Prostate gland (tissue), 2 donors: ENCODE results near the gene PLCB4.

Experiments used
- CTCF ChIP-seq, 4 experiments: fragments of 200-600 bp in 2 of 4; fragments of 450-650 bp in 2 of 4; sonication (generic) in 2 of 4; IDR thresholded peaks; 1 replicate in 3 of 4; 2 replicates in 1 of 4; pipeline ENCODE4 v1.5.1; 2016 to 2019; ENCODE audit warnings: antibody characterized with exemption in 4 of 4, mild to moderate bottlenecking in 2 of 4, moderate library complexity in 2 of 4
- POLR2AphosphoS5 ChIP-seq: sonication (generic); formaldehyde crosslinking; IDR thresholded peaks from one replicate; pipeline ENCODE4 v1.6.1; 2017; ENCODE audit warnings: antibody characterized with exemption

GRCh38 chr20:9110916-9111432 is 42.1 kb downstream of the PLCB4 start:
- no peak for TF ChIP-seq CTCF (IDR thresholded peaks at IDR 0.05)
- TF ChIP-seq POLR2AphosphoS5 = no peak
